ENCODE measurements around the gene BORA. TPM values are rescaled to one million over a fixed set of nuclear protein-coding genes. Genes with fewer than 3 reads are reported as not detected.

BORA gene
- total and polyA plus RNA-seq, 10 of the 15 experiments (the other 5 are each of a cell fraction or from before 2014, with no cell fraction given), result 15.1 to 38.7 (median 23.2) TPM

GRCh38 chr13:72694314-72694713 is 33.4 kb upstream of the BORA start:
- ChIA-PET RAD21 (ENCODE audit: unreplicated experiment) (no interaction called here), CTCF (interaction anchor here (1.2 kb wide), 1 partner anchor 18 kb away, joined by 3 read pairs; no protein-coding TSS in a partner anchor), SMC1A (ENCODE audit: uncharacterized antibody, unreplicated experiment) (no interaction called here), POLR2A (no interaction called here)
- Histone ChIP-seq H3K9ac (ENCODE audit: control insufficient read depth, insufficient read depth, low read length) (no peak overlapping the region), H3K79me2 (ENCODE audit: control insufficient read depth, insufficient read depth, low read length) (no peaks in the 10 kb centered on the region), H3K36me3 (ENCODE audit: control insufficient read depth in 2 of 2, insufficient read depth in 2 of 2, low read length in 1 of 2) (no peaks in the 10 kb centered on the region), H3K27me3 (replicated peaks in 1 of 2; ENCODE audit: control insufficient read depth in 2 of 2, insufficient read depth in 2 of 2, low read length in 1 of 2) (no peaks in the 10 kb centered on the region; a peak in 1 of 4 replicates), H3K4me2 (ENCODE audit: control insufficient read depth, insufficient read depth) (no peak overlapping the region), H3K9me3 (replicated peaks; ENCODE audit: control insufficient read depth, insufficient read depth, low read length) (no peaks in the 10 kb centered on the region; the same call in 2 of the 3 replicates), H2AFZ (ENCODE audit: control insufficient read depth, low read depth, low read length) (no peak overlapping the region), H4K20me1 (ENCODE audit: control insufficient read depth, insufficient read depth) (no peaks in the 10 kb centered on the region), H3K27ac (ENCODE audit: control insufficient read depth, insufficient read depth) (no peak overlapping the region), H3K4me1 (ENCODE audit: control insufficient read depth, insufficient read depth, low read length) (no peaks in the 10 kb centered on the region), H3K4me3 (no peak overlapping the region)
- no peak for FAIRE-seq
- no peak for ATAC-seq
- intact Hi-C loops (cut with micrococcal nuclease; ENCODE audit: unreplicated experiment), result no loop called here
- DNase-seq (ENCODE audit: low read depth, low spot score), result no peak
- 38% methylated on average over 8 of the region's 8 CpGs for WGBS (ENCODE audit: insufficient coverage, insufficient replicate concordance, low lambda C conversion rate, missing lambda C conversion rate)
- BruUV-seq (replicated peaks), result no TSS peak
- in situ Hi-C loops (cut with MboI), result no loop called here
- TF ChIP-seq SP1 (IDR thresholded peaks at IDR 0.05; ENCODE audit: low read depth, low read length), result no peak
- no peak for TF ChIP-seq HDAC6 (IDR thresholded peaks at IDR 0.05; ENCODE audit: unreplicated experiment)
- TF ChIP-seq SMC3 (IDR thresholded peaks at IDR 0.05; ENCODE audit: borderline replicate concordance, low read length), result no peak
- TF ChIP-seq NR2F1 (conservative IDR thresholded peaks at IDR 0.05), result no peak
- TF ChIP-seq, protein P1, sequence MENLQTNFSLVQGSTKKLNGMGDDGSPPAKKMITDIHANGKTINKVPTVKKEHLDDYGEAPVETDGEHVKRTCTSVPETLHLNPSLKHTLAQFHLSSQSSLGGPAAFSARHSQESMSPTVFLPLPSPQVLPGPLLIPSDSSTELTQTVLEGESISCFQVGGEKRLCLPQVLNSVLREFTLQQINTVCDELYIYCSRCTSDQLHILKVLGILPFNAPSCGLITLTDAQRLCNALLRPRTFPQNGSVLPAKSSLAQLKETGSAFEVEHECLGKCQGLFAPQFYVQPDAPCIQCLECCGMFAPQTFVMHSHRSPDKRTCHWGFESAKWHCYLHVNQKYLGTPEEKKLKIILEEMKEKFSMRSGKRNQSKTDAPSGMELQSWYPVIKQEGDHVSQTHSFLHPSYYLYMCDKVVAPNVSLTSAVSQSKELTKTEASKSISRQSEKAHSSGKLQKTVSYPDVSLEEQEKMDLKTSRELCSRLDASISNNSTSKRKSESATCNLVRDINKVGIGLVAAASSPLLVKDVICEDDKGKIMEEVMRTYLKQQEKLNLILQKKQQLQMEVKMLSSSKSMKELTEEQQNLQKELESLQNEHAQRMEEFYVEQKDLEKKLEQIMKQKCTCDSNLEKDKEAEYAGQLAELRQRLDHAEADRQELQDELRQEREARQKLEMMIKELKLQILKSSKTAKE (IDR thresholded peaks at IDR 0.05; ENCODE audit: low read depth, poor library complexity, severe bottlenecking), result no peak
- no peak for TF ChIP-seq DPF2 (IDR thresholded peaks at IDR 0.05)
- no peak for TF ChIP-seq RB1 (IDR thresholded peaks at IDR 0.05; ENCODE audit: borderline replicate concordance)
- TF ChIP-seq, protein P2, sequence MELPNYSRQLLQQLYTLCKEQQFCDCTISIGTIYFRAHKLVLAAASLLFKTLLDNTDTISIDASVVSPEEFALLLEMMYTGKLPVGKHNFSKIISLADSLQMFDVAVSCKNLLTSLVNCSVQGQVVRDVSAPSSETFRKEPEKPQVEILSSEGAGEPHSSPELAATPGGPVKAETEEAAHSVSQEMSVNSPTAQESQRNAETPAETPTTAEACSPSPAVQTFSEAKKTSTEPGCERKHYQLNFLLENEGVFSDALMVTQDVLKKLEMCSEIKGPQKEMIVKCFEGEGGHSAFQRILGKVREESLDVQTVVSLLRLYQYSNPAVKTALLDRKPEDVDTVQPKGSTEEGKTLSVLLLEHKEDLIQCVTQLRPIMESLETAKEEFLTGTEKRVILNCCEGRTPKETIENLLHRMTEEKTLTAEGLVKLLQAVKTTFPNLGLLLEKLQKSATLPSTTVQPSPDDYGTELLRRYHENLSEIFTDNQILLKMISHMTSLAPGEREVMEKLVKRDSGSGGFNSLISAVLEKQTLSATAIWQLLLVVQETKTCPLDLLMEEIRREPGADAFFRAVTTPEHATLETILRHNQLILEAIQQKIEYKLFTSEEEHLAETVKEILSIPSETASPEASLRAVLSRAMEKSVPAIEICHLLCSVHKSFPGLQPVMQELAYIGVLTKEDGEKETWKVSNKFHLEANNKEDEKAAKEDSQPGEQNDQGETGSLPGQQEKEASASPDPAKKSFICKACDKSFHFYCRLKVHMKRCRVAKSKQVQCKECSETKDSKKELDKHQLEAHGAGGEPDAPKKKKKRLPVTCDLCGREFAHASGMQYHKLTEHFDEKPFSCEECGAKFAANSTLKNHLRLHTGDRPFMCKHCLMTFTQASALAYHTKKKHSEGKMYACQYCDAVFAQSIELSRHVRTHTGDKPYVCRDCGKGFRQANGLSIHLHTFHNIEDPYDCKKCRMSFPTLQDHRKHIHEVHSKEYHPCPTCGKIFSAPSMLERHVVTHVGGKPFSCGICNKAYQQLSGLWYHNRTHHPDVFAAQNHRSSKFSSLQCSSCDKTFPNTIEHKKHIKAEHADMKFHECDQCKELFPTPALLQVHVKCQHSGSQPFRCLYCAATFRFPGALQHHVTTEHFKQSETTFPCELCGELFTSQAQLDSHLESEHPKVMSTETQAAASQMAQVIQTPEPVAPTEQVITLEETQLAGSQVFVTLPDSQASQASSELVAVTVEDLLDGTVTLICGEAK (IDR thresholded peaks at IDR 0.05; ENCODE audit: borderline replicate concordance), result no peak
- no peak for TF ChIP-seq ZNF217 (IDR thresholded peaks at IDR 0.05)
- TF ChIP-seq IRF4 (IDR thresholded peaks at IDR 0.05; ENCODE audit: low read depth, low read length), result no peak
- no peak for TF ChIP-seq SMAD5 (IDR thresholded peaks at IDR 0.05; ENCODE audit: low read depth)
- no peak for TF ChIP-seq KLF5 (IDR thresholded peaks at IDR 0.05; ENCODE audit: partially characterized antibody)
- no peak for TF ChIP-seq EED (IDR thresholded peaks at IDR 0.05; ENCODE audit: low read depth)
- TF ChIP-seq HCFC1 (IDR thresholded peaks at IDR 0.05; ENCODE audit: low read length), result no peak
- no peak for TF ChIP-seq ZNF207 (IDR thresholded peaks at IDR 0.05; ENCODE audit: borderline replicate concordance)
- TF ChIP-seq BHLHE40 (IDR thresholded peaks at IDR 0.05; ENCODE audit: borderline replicate concordance in 1 of 2, low read depth in 2 of 2, low read length in 1 of 2), result no peak
